Skeletal muscle cell (primary cell): ENCODE measurements around the gene CABYR.

Experiments used
- DNase-seq: peaks from one replicate; pipeline ENCODE4 v3.0.0-alpha.2; 2010; ENCODE audit warnings: low read depth
- H3K4me3 ChIP-seq: 2 replicates; pipeline ENCODE4 v1.5.1; 2011; ENCODE audit warnings: low read depth, mild to moderate bottlenecking, control low read depth, low read length, moderate library complexity

Gene CABYR

DNA sequence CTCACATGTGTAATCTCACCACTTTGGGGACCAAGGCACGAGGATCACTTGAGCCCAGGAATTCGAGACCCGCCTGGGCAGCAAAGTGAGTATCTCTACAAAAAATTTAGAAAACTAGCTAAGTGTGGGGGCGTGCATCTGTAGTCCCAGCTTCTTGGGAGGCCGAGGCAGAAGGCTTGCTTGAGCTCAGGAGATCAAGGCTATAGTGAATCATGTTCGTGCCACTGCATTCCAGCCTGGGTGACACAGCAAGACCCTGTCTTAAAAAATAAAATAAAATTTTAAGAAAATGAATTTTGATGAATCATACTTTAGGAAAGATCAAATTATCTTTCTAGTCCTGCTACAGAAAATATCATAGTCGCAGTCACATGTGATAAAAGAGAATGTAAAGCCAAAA lies 46.9 kb downstream of the CABYR start:
- DNase-seq = no peak

GRCh38 chr18:24187049-24187448 lies 48.2 kb downstream of the CABYR start:
- no peak for DNase-seq
- H3K4me3 ChIP-seq = no peak overlapping the region

More for the DNA sequence above, 46.9 kb downstream of the CABYR start:
- no peak overlapping the region for H3K4me3 ChIP-seq

GRCh38 chr18:24187689-24188088 lies 48.8 kb downstream of the CABYR start:
- H3K4me3 ChIP-seq = no peak overlapping the region
- DNase-seq = no peak

DNA sequence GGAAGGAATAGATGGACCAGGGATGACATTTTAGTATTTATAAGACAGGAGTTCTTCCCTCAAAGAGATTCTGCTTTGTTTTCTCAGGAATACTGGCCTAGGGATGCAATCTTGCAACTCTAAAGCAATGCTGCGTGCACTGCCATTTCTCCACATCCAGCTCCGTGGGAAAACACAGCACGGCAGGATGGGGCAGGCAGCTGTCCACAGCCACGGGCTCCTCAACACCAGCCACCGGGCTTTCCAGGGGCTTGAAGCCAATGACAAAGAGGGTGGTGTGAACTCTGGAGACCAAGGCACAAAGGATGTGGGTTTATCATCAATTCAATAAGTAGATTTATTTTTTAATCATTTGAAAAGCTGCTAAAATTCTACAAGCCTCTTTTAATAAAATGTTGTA lies 49.3 kb downstream of the CABYR start:
- no peak overlapping the region for H3K4me3 ChIP-seq

DNA sequence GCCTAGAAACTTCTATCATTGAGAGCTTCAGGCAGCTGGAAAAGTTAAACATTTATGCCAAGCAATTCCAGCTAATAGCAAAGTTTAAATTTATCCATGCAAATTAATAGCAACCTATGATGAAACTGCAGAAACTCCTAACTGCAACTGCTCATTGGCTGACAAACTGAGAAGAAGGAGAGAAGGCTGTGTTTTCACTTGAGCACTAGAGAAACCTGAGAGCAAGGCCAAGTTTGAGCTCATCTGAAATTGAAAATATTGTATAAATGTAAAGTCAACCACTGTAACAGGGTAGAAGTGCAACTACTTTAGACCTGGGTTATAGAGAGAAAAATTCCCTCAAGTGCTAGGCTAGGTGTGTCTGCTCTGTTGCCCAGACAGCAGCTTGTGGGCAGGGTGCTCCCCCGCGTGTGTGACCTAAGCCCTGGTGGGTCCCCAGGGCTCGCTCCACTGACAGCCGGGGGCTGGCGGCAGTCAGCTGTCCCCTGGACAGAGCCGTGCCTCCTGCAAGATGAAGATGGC lies 50.2 kb downstream of the CABYR start:
- H3K4me3 ChIP-seq = no peak overlapping the region
- no peak for DNase-seq

More for the DNA sequence above, 49.3 kb downstream of the CABYR start:
- no peak for DNase-seq

- H3K4me3 ChIP-seq = no peak overlapping the region
- no peak for DNase-seq
These were observed 50.9 kb downstream of the CABYR start for GRCh38 chr18:24189664-24190346.

- DNase-seq = no peak
- H3K4me3 ChIP-seq = no peak overlapping the region
These were observed 51.7 kb downstream of the CABYR start for GRCh38 chr18:24190590-24190989.

GRCh38 chr18:24195296-24196053 lies 56.6 kb downstream of the CABYR start:
- DNase-seq = no peak
- no peak overlapping the region for H3K4me3 ChIP-seq

GRCh38 chr18:24196764-24197163 lies 57.9 kb downstream of the CABYR start:
- no peak overlapping the region for H3K4me3 ChIP-seq

GRCh38 chr18:24197412-24197811 lies 58.5 kb downstream of the CABYR start:
- no peak overlapping the region for H3K4me3 ChIP-seq
- DNase-seq = no peak

More at GRCh38 chr18:24196764-24197163, 57.9 kb downstream of the CABYR start:
- no peak for DNase-seq

GRCh38 chr18:24198461-24198860 lies 59.6 kb downstream of the CABYR start:
- no peak overlapping the region for H3K4me3 ChIP-seq
- no peak for DNase-seq

DNA sequence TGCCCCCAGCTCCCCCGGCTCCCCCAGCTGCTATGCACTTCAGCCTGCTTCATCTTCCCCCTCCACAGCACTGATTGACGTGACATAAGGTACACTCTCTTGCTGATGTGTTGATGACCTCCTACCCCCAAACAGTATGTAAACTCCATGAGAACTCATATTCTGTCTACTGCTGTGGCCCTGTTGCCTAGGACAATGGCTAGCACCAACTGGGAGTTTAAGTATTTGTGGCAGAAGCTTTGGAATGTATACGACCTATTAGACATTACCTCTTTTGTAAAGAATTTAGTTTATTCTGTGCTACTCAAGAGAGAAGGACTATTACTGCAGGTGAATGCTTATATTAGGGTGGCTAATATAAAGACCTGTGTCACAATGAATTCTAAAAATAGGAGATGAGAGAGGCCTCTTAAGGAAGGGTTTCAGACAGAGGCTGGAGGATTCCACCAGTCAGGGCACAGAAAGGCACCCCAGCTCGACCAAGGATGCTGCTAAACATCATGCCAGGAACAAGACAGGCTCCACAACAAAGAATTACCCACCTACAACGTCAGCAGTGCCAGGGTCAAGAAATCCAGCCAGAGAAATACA lies 60.6 kb downstream of the CABYR start:
- DNase-seq = no peak
- no peak overlapping the region for H3K4me3 ChIP-seq

- DNase-seq = no peak
- H3K4me3 ChIP-seq = no peak overlapping the region
These were observed 61.8 kb downstream of the CABYR start for GRCh38 chr18:24200494-24201290.

DNA sequence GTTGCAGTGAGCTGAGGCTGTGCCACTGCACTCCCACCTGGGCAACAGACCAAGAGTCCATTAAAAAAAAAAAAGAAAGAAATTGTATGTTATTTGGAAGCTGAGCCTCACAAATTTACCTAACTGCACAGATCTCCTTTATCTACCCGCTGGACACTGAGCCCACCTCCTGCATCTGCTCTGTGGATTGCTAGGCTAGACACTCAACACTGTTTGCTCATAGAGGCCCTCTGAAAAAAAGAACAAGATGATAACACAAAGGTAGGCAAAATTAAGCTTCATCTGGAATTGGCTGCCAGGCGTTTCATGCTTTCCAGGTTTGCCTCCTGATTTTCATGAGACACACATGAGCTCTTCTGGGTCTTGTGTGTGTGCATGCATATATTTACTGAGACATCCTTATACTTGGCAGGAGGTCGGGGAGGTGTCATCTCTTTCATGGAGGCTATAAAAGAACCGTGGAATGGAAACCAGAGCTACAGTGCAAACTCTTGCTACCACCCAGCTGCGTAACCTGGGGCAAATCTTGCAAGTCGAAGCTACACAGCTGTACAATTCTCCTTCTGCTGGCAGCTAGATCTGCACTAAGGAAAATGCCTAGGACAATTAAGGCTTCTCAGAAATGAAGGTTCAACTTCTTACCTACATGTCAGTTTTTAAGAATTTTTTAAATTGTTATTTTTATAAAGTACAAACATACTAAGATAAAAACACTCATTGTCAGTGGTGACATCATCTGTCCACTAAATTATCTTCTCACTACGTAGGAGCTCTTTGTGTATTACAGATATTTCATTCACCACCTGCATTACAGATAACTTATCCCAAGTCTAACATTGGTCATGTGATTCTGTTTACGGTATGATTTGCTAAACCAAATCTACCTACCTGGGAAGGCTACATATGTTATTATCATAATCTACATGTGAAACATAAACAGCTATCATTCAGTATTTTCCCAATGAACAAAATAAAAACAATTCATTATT lies 63.1 kb downstream of the CABYR start:
- DNase-seq = no peak
- H3K4me3 ChIP-seq = no peak overlapping the region

- H3K4me3 ChIP-seq = no peak overlapping the region
- DNase-seq = no peak
These were observed 66.0 kb downstream of the CABYR start for GRCh38 chr18:24204904-24205303.

- H3K4me3 ChIP-seq = no peak overlapping the region
- DNase-seq = no peak
These were observed 69.6 kb downstream of the CABYR start for GRCh38 chr18:24208270-24209035.

DNA sequence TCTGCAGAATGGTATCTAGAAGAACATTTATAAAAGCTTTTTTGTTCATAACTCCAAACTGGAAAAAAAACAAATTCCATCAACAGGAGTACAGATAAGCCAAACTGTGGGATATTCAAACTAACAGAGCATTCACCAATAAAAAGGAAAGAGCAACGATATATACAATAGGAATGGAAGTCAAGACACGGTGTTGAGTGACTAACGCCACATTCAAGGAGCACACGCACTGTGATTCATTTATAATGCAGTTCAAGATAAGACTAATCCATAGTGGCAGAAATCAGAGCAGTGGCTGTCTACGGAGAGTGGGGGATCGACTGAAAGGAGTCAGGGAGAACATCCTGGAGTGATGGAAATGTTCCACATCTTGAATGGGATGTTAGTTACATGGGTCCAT lies 70.7 kb downstream of the CABYR start:
- no peak for DNase-seq
- H3K4me3 ChIP-seq = no peak overlapping the region
